CD4-positive, alpha-beta T cell treated with Interleukin-6 for 4 hours (primary cell): ENCODE results near the gene ACIN1.

Source experiments
- DNase-seq: peaks from one replicate; pipeline ENCODE4 v3.0.0-alpha.2; 2020; ENCODE audit warnings: mixed read lengths

ACIN1 gene

GRCh38 chr14:23104070-23104590 lies 9.2 kb upstream of the ACIN1 start:
- no peak for DNase-seq

GRCh38 chr14:23103581-23103980 lies 8.6 kb upstream of the ACIN1 start:
- no peak for DNase-seq

- no peak for DNase-seq
Measured at GRCh38 chr14:23102801-23103200, 7.9 kb upstream of the ACIN1 start.

DNA sequence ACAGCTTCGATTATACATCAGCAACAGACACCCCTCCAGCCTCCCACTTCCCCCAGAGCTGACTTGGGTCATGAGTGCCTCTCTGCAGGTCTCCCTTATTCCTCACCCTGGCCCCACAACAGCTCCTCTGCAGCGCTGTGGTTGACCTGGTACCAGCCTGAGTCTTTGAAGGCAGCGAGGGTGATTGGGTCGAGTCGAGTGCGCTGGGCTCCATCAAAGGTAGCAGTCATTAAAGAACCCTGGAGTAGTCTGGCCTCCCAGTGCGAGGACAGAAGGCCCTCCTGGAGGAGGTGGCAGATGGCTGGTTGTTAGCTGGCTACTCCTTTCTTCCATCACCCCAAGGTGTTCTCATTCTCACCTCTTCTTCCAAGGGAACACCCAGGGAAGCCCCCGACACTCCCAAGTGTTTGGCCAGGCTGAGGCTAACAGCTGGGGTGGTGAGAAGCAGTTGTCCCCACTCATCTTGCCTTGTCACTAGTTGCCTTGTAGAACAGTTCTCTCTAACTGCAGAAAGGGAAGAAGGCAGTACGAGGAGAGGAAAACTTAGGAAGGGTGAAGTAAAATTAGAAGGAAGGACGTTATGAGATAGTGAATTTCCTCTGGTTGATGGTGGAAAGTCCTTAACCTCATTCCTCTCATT lies 7.2 kb upstream of the ACIN1 start:
- no peak for DNase-seq

- DNase-seq: no peak
Measured at GRCh38 chr14:23101213-23101970, 6.5 kb upstream of the ACIN1 start.

DNA sequence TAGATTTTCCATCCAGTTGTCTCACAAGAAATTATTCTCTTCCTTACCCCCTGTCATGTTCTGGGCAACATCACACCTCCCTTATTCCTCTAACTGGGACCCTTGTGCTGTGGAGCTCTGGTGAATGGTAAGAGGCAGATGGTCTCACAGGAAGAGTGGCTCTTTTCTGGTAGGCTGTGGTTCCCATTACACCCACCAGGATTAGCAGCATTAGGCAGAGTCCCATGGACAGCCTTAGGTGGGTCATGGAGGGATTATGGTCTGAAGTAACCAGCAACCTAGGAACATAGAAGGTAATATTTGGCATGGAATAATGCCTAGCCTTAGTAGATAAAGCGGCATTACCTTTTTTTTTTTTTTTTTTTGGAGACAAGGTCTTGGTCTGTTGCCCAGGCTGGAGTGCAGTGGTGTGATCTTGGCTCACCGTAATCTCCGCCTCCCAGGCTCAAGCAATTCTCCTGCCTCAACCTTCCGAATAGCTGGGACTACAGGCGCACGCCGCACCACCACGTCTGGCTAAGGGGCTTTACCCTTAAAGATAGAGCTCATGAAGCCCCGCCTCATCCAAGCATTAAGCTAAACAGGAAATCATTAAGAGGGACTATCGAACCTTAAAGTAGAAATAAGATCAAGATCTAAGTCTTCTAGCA lies 4.4 kb upstream of the ACIN1 start:
- no peak for DNase-seq

DNA sequence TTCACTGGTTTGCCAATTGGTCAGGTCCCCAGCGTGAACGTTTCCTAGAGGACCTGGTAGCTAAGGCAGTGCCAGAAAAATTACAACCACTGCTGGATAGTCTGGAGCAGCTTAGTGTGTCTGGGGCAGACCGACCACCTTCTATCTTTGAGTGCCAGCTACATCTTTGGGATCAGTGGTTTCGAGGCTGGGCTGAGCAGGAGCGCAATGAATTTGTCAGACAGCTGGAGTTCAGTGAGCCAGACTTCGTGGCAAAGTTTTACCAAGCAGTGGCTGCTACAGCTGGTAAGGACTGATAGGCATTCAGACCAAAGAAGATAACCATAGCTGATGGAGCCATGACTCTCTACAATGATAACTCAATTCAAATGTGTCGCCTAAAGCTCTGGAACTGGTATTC lies 2.9 kb upstream of the ACIN1 start:
- no peak for DNase-seq

GRCh38 chr14:23095196-23096108 lies 516 bp upstream of the ACIN1 start, which contains the start of gene C14orf119:
C14orf119 (plus strand) TSS chr14:23095505; CDS start chr14:23097659, 2,154 bp downstream.
- DNase-seq: peak; percentile 99

GRCh38 chr14:23093991-23094665 lies 808 bp downstream of the ACIN1 start:
- no peak for DNase-seq

GRCh38 chr14:23093526-23093925 lies 1.4 kb downstream of the ACIN1 start:
- no peak for DNase-seq

DNA sequence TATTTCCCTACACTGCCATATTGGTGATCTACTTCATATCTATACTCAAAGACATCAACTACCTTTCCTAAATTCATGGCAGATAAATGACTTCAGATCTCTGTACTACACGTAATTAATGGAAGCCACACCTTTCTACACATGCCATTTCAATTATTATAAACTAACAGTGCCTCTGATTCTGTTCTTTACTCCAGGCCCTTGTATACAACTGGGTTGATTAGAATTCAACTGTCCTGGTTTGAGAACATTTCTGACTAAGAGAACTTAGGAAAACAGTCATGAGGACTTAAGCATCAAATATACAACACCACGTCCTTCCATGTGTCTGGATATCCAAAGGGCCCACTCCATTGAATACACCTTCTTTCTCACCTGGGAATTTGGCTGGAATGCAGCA lies 1.8 kb downstream of the ACIN1 start:
- no peak for DNase-seq

DNA sequence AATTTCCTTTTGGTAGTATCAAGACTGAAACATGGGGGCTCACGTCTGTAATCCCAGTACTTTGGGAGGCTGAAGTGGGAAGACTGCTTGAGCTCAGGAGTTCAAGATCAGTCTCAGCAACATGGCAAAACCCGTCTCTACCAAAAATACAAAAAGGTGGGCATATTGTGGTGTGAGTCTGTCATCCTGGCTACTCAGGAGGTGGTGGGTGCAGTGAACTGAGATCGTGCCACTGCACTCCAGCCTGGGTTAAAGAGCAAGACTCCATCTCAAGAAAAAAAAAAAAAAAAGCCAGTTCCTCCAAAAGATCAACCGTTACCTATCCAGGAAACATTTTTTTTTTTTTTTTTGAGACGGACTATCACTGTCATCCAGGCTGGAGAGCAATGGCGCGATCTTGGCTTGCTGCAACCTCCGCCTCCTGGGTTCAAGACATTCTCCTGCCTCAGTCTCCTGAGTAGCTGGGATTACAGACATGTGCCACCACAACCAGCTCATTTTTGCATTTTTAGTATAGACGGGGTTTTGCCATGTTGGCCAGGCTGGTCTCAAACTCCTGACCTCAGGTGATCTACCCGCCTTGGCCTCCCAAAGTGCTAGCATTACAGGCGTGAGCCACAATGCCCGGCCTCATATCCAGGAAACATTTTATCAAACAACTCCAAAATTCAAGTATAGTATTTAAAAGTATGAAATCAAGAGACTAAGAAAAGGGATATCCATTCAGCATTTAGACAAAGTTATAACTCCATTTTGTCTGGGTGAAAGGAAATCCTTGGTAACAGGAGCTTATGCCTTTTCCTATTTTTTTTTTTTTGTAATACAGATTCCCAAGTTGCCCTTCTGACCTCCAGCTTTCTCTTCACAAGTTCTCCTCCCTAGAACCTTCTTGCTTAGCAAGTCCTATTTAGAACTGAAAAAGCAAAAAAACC lies 3.4 kb downstream of the ACIN1 start:
- DNase-seq: no peak

- DNase-seq: no peak
Measured at GRCh38 chr14:23090254-23090636, 4.7 kb downstream of the ACIN1 start.

DNA sequence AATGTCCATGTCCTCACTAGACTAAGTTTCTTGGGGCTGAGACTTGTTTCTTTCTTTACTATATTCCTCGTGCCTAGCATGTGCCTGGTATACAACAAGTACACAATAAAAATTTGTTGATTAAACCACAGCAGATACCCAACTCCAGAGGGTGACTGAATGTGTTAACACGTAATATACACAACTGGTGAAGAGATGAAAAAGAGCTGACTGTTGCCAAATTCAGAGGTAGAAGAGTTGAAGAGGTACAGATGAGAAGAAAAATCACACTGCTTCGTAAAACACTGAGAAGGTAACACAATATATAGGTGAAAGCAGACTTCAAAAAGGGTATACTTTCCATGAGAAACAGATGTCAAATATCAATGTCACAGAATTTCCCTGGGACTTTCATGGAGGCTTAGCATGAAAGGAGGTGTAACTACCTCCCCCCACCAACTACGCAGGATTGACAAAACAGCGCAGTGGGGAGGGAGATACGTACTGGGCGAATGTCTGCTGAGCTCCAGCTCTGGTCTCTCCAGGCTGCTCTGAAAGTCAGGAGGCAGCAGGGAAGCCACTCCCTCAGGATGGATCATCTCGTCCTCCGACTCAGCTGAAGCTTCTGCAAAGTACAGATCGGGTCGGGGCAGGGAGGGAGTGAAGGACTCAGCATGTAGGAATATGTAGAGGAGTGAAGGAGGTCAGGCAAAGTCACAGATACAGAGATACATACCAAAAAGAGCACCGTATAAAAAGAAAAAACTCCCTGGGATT lies 5.3 kb downstream of the ACIN1 start:
- no peak for DNase-seq

DNA sequence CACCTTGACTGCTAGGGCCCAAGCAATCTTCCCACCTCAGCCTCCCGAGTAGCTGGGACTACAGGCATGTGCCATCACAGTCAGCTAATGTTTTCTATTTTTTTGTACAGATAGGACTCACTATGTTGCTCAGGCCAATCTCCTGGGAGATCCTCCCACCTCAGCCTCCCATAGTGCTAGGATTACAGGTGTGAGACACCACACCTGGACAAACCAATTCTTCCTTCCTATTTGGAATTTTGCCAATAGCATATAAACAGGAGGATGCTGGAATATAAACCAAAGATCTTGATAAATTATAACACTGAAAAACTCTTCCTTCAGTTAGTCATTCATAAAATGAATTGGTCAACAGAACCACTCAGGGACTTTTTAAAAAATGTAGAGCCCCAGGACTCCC lies 8.4 kb downstream of the ACIN1 start:
- no peak for DNase-seq

GRCh38 chr14:23085458-23085857 lies 9.5 kb downstream of the ACIN1 start:
- DNase-seq: no peak

GRCh38 chr14:23080474-23080873 lies 14.5 kb downstream of the ACIN1 start:
- DNase-seq: no peak

- no peak for DNase-seq
Measured at GRCh38 chr14:23079716-23080115, 15.2 kb downstream of the ACIN1 start.

GRCh38 chr14:23078692-23079116 lies 16.2 kb downstream of the ACIN1 start:
- DNase-seq: no peak

DNA sequence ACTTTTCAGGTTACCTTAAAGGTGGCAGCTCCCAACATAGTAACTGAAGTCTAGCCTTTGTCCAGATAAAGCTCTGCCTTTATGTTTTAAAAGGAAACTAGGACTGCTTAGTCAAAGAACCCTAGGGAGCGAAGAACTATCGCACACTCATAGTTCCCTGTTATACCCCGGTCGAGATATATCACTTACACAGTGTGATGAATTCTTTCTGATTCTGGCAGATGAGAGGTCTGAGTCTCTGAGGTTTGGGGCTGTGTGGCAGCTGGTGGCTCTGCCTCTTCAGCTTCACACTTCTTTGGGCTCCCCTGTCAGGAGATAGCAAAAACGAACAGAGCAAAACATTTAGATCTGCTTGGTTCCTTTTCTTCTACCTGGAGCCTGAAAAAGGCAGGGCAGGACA lies 17.0 kb downstream of the ACIN1 start:
- DNase-seq: no peak
